UCSD-AML1 (cell line): ENCODE measurements around the gene ATMIN.

Source experiments
- DNase-seq: peaks from one replicate; lab custom pipeline; 2025; ENCODE audit not compliant: unreplicated experiment; lab: John Stamatoyannopoulos, UW

ATMIN gene

GRCh38 chr16:81069063-81069462, 33.4 kb downstream of the ATMIN start:
- DNase-seq = no peak

- DNase-seq = no peak
Measured at GRCh38 chr16:81070979-81071378, 35.3 kb downstream of the ATMIN start.

- no peak for DNase-seq
Measured at GRCh38 chr16:81071805-81072204, 36.2 kb downstream of the ATMIN start.

- DNase-seq = no peak
Measured at GRCh38 chr16:81073560-81074330, 38.1 kb downstream of the ATMIN start.

GRCh38 chr16:81076566-81077075, 41.0 kb downstream of the ATMIN start:
- DNase-seq = peak; percentile 97

GRCh38 chr16:81077076-81077940, 41.7 kb downstream of the ATMIN start, which contains the start of gene C16orf46:
C16orf46 (minus strand) TSS chr16:81077238; CDS start chr16:81063955, 13,283 bp downstream.
- DNase-seq = peak; percentile 97

GRCh38 chr16:81080233-81080632, 44.6 kb downstream of the ATMIN start:
- no peak for DNase-seq

- no peak for DNase-seq
Measured at GRCh38 chr16:81081014-81081413, 45.4 kb downstream of the ATMIN start.

GRCh38 chr16:81088836-81089235, 53.2 kb downstream of the ATMIN start:
- no peak for DNase-seq

- no peak for DNase-seq
Measured at GRCh38 chr16:81094771-81095251, 59.2 kb downstream of the ATMIN start.

- DNase-seq = no peak
Measured at GRCh38 chr16:81095653-81095952, 60.0 kb downstream of the ATMIN start.

- DNase-seq = peak; percentile 99
Measured at GRCh38 chr16:81095953-81096714, 60.5 kb downstream of the ATMIN start, which contains the start of gene GCSH. GCSH (minus strand) TSS chr16:81096395; CDS start chr16:81096278, 117 bp downstream.

- no peak for DNase-seq
Measured at GRCh38 chr16:81096715-81097208, 61.1 kb downstream of the ATMIN start.
